Erythroblast (primary cell): ENCODE measurements around the gene TAS2R1.

ENCODE experiments used
- DNase-seq, 2 experiments: peaks; one replicate each; lab custom pipeline; 2025; lab: John Stamatoyannopoulos, UW
- GATA1 ChIP-seq: IDR thresholded peaks from 2 replicates; pipeline ENCODE4 v1.6.1; 2011; ENCODE audit warnings: low read depth, mild to moderate bottlenecking, control low read depth, low read length, moderate library complexity
- POLR2A ChIP-seq: IDR thresholded peaks from 2 replicates; pipeline ENCODE4 v1.6.1; 2011; ENCODE audit warnings: mild to moderate bottlenecking, low read length

The TAS2R1 gene, protein sequence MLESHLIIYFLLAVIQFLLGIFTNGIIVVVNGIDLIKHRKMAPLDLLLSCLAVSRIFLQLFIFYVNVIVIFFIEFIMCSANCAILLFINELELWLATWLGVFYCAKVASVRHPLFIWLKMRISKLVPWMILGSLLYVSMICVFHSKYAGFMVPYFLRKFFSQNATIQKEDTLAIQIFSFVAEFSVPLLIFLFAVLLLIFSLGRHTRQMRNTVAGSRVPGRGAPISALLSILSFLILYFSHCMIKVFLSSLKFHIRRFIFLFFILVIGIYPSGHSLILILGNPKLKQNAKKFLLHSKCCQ

GRCh38 chr5:9630251-9630650 lies at the start of gene TAS2R1:
TSS of gene TAS2R1 (minus strand) at chr5:9630351. CDS start at chr5:9630032, 319 bp downstream.
- TF ChIP-seq POLR2A = no peak
- TF ChIP-seq GATA1 = no peak
- DNase-seq = no peak

DNA sequence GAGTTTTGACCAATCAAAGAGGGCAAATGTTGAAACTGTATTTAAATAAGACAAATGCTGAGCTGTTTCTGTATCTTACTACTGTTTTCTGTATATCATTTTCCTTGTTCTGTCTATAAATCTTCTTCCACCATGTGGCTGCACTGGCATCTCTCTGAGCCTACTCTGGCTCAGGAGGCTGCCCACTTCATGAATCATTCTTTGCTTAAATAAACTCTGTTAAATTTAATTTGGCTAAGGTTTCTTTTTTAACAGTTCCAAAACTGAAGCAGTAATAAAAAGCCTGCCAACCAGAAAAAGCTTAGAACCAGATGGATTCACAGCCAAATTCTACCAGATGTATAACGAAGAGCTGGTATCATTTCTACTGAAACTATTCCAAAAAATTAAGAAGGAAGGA lies 40.2 kb upstream of the TAS2R1 start:
- TF ChIP-seq POLR2A (no peak), GATA1 (no peak)
- DNase-seq = no peak

DNA sequence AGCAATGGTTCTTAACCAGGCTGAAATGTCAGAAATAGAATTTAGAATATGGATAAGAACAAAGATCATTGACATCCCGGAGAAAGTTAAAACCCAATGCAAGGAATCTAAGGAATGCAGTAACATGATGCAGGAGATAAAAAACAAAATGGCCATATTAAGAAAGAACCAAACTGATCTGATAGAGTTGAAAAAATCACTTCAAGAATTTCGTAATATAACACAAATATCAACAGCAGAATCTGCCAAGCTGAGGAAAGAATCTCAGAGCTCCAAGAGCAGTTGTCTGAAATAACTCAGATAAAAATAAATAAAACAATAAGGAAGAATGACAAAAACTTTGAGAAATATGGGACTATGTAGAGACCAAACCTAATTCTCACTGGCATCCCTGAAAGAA lies 37.8 kb upstream of the TAS2R1 start:
- DNase-seq = no peak
- no peak for TF ChIP-seq GATA1
- TF ChIP-seq POLR2A = no peak

DNA sequence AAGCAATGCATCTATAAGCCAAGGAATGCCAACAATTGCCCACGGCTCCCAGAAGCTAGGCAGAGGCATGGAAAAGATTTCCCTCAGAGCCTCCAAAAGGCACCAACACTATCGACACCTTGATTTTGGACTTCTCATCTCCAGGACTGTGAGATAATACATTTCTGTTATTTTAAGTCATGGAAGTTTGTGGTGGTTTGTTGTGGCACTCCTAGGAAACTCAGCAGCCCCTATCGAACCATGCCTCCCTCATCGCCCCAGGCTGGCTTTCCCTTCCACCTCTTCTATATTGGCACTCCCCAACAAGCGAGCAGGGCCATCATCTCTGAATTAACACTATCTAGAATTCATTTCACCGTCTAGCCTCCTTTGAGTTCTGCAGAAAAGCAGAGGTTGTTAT lies 33.7 kb upstream of the TAS2R1 start:
- DNase-seq = no peak

GRCh38 chr5:9661316-9662015 lies 31.3 kb upstream of the TAS2R1 start:
- TF ChIP-seq POLR2A (no peak), GATA1 (no peak)
- DNase-seq = no peak

More for the DNA sequence above, 33.7 kb upstream of the TAS2R1 start:
- TF ChIP-seq GATA1 (no peak), POLR2A (no peak)

- no peak for DNase-seq
- TF ChIP-seq POLR2A (no peak), GATA1 (no peak)
Measured at GRCh38 chr5:9658706-9659105, 28.6 kb upstream of the TAS2R1 start.

DNA sequence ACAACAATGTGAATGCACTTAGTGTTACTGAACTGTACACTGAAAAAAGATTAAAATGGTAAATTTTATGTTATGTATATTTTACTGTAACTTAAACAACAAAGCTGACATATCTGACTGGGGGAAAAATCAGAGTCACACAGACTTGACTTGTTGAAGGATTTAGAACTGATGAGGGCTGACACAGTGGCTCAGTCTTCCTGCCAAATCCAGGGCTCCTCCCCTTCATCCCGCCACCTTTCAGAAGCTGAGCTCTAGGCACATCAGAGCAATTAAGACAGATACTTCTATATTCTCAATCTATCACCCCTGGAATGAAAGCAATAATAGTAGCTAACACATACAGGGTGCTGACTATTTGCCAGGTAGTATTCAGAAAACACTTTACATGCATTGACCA lies 27.7 kb upstream of the TAS2R1 start:
- DNase-seq = no peak
- TF ChIP-seq POLR2A = no peak
- no peak for TF ChIP-seq GATA1

- DNase-seq = no peak
- TF ChIP-seq POLR2A (no peak), GATA1 (no peak)
Measured at GRCh38 chr5:9655641-9656040, 25.5 kb upstream of the TAS2R1 start.

GRCh38 chr5:9654886-9655285 lies 24.7 kb upstream of the TAS2R1 start:
- no peak for TF ChIP-seq POLR2A
- TF ChIP-seq GATA1 = no peak
- DNase-seq = no peak

DNA sequence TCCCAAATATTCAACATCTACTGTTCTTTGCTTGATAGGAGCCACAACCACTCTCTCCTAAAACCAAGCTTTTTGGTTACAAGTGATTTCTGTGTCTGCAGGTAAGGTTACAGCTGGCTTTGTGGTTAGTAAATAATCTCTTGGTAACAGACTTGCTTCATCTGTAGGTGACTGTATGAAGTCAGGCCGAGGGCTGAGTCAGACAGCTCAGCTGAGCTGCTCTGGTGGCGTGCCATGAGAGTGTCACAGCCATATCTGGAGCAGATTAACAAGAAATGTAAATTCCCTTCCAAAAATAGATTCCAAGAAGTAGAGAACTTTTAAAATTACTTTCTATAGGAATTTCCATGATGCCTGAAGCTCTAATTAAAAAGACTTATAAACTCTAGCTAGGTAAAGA lies 23.7 kb upstream of the TAS2R1 start:
- TF ChIP-seq GATA1 (no peak), POLR2A (no peak)
- no peak for DNase-seq

DNA sequence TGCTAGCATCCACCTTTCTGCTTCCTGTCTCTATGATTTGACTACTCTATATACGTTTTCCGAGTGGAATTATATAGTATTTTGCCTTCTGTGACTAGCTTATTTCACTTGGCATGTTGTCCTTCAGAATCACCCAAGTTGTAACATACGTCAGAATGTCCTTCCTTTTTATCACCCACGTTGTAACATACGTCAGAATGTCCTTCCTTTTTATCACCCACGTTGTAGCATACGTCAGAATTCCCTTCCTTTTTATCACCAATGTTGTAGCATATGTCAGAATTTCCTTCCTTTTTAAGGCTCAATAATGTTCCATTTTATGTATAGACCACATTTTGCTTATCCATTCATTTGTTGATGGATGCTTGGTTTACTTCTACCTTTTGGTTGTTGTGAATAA lies 22.9 kb upstream of the TAS2R1 start:
- no peak for TF ChIP-seq POLR2A
- no peak for TF ChIP-seq GATA1
- no peak for DNase-seq

- DNase-seq = no peak
- TF ChIP-seq POLR2A = no peak
- no peak for TF ChIP-seq GATA1
Measured at GRCh38 chr5:9652295-9652694, 22.1 kb upstream of the TAS2R1 start.

- DNase-seq = no peak
- TF ChIP-seq POLR2A = no peak
- no peak for TF ChIP-seq GATA1
Measured at GRCh38 chr5:9646843-9647242, 16.7 kb upstream of the TAS2R1 start.

DNA sequence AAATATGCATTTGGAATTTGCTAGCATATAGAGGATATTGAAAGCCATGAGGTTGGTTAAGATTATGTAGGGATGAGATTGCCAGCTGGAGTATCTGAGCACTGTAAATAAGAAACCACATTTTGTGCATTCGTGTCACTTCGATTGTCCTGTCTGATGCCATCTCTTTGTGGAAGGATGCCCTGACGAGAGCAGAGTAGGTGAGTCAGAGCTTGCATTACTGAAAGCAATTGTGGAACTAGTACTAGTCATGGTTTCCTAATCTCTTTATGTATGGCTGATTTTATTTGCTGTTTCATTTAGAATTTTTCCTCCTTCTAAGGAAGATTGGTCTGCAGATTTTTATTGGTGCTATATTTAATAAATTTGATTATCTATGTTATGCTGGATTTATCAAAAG lies 14.5 kb upstream of the TAS2R1 start:
- DNase-seq = no peak

More for the DNA sequence above, 14.5 kb upstream of the TAS2R1 start:
- TF ChIP-seq GATA1 (no peak), POLR2A (no peak)
